CD4-positive, alpha-beta T cell treated with Interferon gamma for 1 hour (primary cell): Measurements from ENCODE around the gene PLXNB2.

Experiments used
- DNase-seq: peaks from one replicate; pipeline ENCODE4 v3.0.0-alpha.2; 2020

Gene PLXNB2

GRCh38 chr22:50310949-50311444, 3.6 kb upstream of the PLXNB2 start:
- no peak for DNase-seq

GRCh38 chr22:50310031-50310722, 2.7 kb upstream of the PLXNB2 start:
- DNase-seq = no peak

- no peak for DNase-seq
Measured at GRCh38 chr22:50309601-50309991, 2.1 kb upstream of the PLXNB2 start.

- DNase-seq = no peak
Measured at GRCh38 chr22:50308986-50309600, 1.6 kb upstream of the PLXNB2 start.

GRCh38 chr22:50308597-50308935, 1.1 kb upstream of the PLXNB2 start:
- peak; percentile 61 for DNase-seq

- no peak for DNase-seq
Measured at GRCh38 chr22:50307890-50308596, 597 bp upstream of the PLXNB2 start.

GRCh38 chr22:50305923-50306566, 1.4 kb downstream of the PLXNB2 start:
- DNase-seq = peak; percentile 59

GRCh38 chr22:50305393-50305922, 2.0 kb downstream of the PLXNB2 start:
- DNase-seq = no peak

- peak; percentile 63 for DNase-seq
Measured at GRCh38 chr22:50304528-50305392, 2.7 kb downstream of the PLXNB2 start.

GRCh38 chr22:50303848-50304527, 3.5 kb downstream of the PLXNB2 start:
- DNase-seq = peak; percentile 58

GRCh38 chr22:50303515-50303847, 4.0 kb downstream of the PLXNB2 start:
- no peak for DNase-seq

GRCh38 chr22:50302564-50302963, 4.9 kb downstream of the PLXNB2 start:
- DNase-seq = no peak

GRCh38 chr22:50302041-50302541, 5.4 kb downstream of the PLXNB2 start:
- peak; percentile 42 for DNase-seq

GRCh38 chr22:50301581-50301991, 5.9 kb downstream of the PLXNB2 start:
- DNase-seq = no peak

- DNase-seq = no peak
Measured at GRCh38 chr22:50300620-50301257, 6.7 kb downstream of the PLXNB2 start.

- no peak for DNase-seq
Measured at GRCh38 chr22:50299785-50300619, 7.4 kb downstream of the PLXNB2 start.

- DNase-seq = no peak
Measured at GRCh38 chr22:50298937-50299784, 8.3 kb downstream of the PLXNB2 start.

- no peak for DNase-seq
Measured at GRCh38 chr22:50298266-50298637, 9.2 kb downstream of the PLXNB2 start.
